GM12872 (cell line): Measurements from ENCODE around the gene FGD4.

Experiments used
- CTCF ChIP-seq: IDR thresholded peaks from 3 replicates; pipeline ENCODE4 v1.5.1; 2011; ENCODE audit warnings: low read depth, mild to moderate bottlenecking, low read length, moderate library complexity; ENCODE audit not compliant: insufficient read depth

The FGD4 gene

GRCh38 chr12:32445356-32445755 is 46.0 kb downstream of the FGD4 start:
- TF ChIP-seq CTCF = no peak

DNA sequence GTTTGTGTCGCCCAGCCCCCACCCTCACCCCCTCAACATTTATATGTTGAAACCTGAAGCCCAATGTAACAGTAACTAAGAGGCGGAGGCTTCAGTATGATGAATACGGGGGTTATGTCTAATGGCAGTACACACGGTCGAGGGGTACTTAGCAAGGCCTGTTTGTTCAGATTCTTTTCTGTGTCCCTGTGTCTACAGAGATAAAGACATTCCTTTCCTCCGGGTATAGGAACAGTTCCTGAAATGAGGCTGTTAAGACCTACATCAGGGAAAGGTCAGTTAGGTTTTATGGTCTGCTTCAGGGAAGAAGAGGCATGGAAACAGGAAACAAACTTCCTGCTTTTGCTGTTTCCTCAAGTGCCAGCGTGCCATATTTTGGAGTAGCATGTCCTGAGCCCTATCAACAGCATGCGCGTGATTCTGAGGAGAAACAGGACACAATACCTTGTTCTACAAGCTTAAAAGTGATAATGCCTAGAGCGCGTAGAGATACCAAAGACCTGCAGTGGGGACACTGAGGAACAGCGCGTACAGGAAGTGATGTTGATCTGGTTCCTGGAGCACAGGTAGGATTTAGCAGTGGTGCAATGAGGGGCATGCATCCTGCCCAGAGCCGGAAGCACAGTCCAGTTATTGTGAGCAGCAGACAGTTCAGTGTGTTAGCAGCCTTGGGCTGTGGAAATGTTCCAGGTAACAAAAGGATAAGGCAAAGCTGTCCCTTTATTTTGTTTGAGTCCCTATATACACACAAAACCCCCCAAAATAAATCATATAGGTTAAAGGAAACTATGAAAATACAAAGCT is 47.2 kb downstream of the FGD4 start:
- TF ChIP-seq CTCF = no peak

GRCh38 chr12:32448586-32448985 is 49.2 kb downstream of the FGD4 start:
- TF ChIP-seq CTCF = no peak

- TF ChIP-seq CTCF = no peak
Observed at GRCh38 chr12:32450363-32450762, 51.0 kb downstream of the FGD4 start.

DNA sequence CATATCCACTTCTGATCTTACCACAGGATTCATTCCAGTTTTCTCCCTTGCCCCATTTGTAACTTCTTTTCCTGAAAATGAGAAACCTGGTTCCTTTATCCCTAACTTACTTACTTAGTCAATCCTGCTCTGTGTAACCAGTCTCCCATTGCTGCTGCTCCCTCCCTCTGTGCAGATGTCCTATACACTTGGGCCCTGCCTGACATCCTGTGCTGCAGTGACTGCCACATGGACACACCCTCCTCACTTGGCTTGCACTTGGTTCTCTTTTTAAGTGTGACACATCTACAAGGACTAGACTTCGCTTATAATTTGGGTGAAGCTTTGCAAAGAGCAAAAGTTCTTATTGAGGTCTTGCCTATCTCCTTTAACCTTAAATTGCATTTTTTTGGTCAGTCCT is 51.4 kb downstream of the FGD4 start:
- no peak for TF ChIP-seq CTCF

DNA sequence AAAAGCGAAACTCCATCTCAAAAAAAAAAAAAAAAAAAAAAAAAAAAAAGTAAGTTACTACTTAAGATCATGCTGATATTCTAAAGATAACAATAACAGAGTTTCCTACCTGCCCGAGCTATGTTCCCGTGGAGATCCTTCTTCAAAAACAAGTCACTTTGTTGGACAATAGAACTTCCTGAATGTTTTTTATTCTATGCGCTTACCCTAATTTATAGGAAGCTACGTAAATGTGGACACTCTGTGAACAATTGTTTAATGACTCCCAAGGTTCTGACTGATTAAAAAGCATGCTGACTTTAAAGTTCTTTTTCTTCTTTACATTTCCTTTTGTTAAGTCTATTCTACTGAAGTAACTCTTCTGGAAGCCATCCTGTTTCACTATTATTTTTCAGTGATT is 52.5 kb downstream of the FGD4 start:
- TF ChIP-seq CTCF = no peak

DNA sequence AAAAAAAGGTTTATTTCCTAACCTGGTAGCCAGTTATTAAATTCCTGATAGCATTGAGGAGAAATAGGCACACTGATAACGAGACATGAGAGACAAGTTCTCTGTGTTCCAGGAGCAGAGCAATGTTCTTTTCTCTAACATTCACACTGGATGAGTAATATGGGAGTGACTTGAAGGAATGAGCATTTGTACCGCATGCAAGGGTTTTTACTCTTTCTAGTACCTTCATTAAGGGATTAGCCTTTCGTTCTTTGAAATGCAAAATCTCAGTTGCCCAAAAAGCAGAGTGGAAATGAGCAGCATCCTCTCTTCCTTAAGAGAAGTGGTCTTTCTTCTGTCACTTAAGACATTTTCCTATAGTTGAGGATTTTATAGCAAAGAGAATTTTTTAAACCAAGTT is 54.7 kb downstream of the FGD4 start:
- TF ChIP-seq CTCF = no peak
